BLaER1 treated with 17β-estradiol and CSF1 and Interleukin-3, amounts not matched to agents 10 nM and 100 nM (cell line): ENCODE measurements around the gene PAPPA.

Experiments
- H3K27ac ChIP-seq, 11 experiments: shearing (Covaris generic); formaldehyde crosslinking; 2 replicates each; pipeline ENCODE4 v1.8.1; 2022
- H3K27me3 ChIP-seq, 11 experiments: shearing (Covaris generic); formaldehyde crosslinking; 2 replicates each; pipeline ENCODE4 v1.8.1; 2022
- H3K36me3 ChIP-seq, 11 experiments: shearing (Covaris generic); formaldehyde crosslinking; 2 replicates each; pipeline ENCODE4 v1.8.1; 2022
- H3K4me1 ChIP-seq, 10 experiments: shearing (Covaris generic); formaldehyde crosslinking; 2 replicates each; pipeline ENCODE4 v1.8.1; 2022
- H3K4me2 ChIP-seq, 11 experiments: shearing (Covaris generic); formaldehyde crosslinking; 2 replicates each; pipeline ENCODE4 v1.8.1; 2022
- H3K4me3 ChIP-seq, 10 experiments: shearing (Covaris generic); formaldehyde crosslinking; 2 replicates each; pipeline ENCODE4 v1.8.1; 2022
- H3K9ac ChIP-seq, 11 experiments: shearing (Covaris generic); formaldehyde crosslinking; 2 replicates each; pipeline ENCODE4 v1.8.1; 2022
- H3K9me3 ChIP-seq, 11 experiments: shearing (Covaris generic); formaldehyde crosslinking; replicated peaks in 1 of 11; 2 replicates each; pipeline ENCODE4 v1.8.1; 2022
- H4K20me1 ChIP-seq, 11 experiments: shearing (Covaris generic); formaldehyde crosslinking; 2 replicates each; pipeline ENCODE4 v1.8.1; 2022
- Cebpa-rat ChIP-seq, 11 experiments: shearing (Covaris generic); IDR thresholded peaks; 2 replicates each; pipeline ENCODE4 v1.8.1; 2022

The PAPPA gene

GRCh38 chr9:116416421-116416820 lies 262.8 kb downstream of the PAPPA start:
- no peak overlapping the region for H3K4me3 ChIP-seq
- H3K4me1 ChIP-seq = no peaks in the 10 kb centered on the region
- no peak overlapping the region for H3K9ac ChIP-seq
- H3K27me3 ChIP-seq = no peaks in the 10 kb centered on the region
- H3K4me2 ChIP-seq = no peak overlapping the region
- H3K27ac ChIP-seq = no peak overlapping the region
- TF ChIP-seq Cebpa-rat (IDR thresholded peaks at IDR 0.05) = no peak
- no peaks in the 10 kb centered on the region for H3K9me3 ChIP-seq
- H3K36me3 ChIP-seq = 0 out of 22 replicates have a peak, but pooled peaks cover 0 to 5% (median 0%) of the 10 kb centered on the region in 11 experiments
- H4K20me1 ChIP-seq = no peaks in the 10 kb centered on the region

- no peak overlapping the region for H3K27ac ChIP-seq
- H4K20me1 ChIP-seq = no peaks in the 10 kb centered on the region
- H3K4me1 ChIP-seq = no peaks in the 10 kb centered on the region
- H3K4me3 ChIP-seq = no peak overlapping the region
- H3K4me2 ChIP-seq = no peak overlapping the region
- H3K9me3 ChIP-seq = no peaks in the 10 kb centered on the region
- 0 out of 22 replicates have a peak, but pooled peaks cover 0 to 5% (median 0%) of the 10 kb centered on the region in 11 experiments for H3K36me3 ChIP-seq
- no peak for TF ChIP-seq Cebpa-rat (IDR thresholded peaks at IDR 0.05)
- no peak overlapping the region for H3K9ac ChIP-seq
- no peaks in the 10 kb centered on the region for H3K27me3 ChIP-seq
Observed at GRCh38 chr9:116417464-116417863, 263.9 kb downstream of the PAPPA start.

GRCh38 chr9:116419181-116419580 lies 265.6 kb downstream of the PAPPA start:
- Histone ChIP-seq H3K4me2 (no peak overlapping the region), H3K27ac (no peak overlapping the region), H4K20me1 (no peaks in the 10 kb centered on the region), H3K36me3 (0 out of 22 replicates have a peak, but pooled peaks cover 0 to 5% (median 0%) of the 10 kb centered on the region in 11 experiments), H3K4me1 (no peaks in the 10 kb centered on the region), H3K4me3 (no peak overlapping the region), H3K9ac (no peak overlapping the region), H3K27me3 (no peaks in the 10 kb centered on the region), H3K9me3 (no peaks in the 10 kb centered on the region)
- TF ChIP-seq Cebpa-rat (IDR thresholded peaks at IDR 0.05) = no peak

- no peaks in the 10 kb centered on the region for H3K4me1 ChIP-seq
- no peak overlapping the region for H3K27ac ChIP-seq
- no peak overlapping the region for H3K4me3 ChIP-seq
- no peaks in the 10 kb centered on the region for H4K20me1 ChIP-seq
- peaks cover 0 to 5% (median 0%) of the 10 kb centered on the region in 11 experiments; a peak in 1 of 22 replicates for H3K9me3 ChIP-seq
- 0 out of 22 replicates have a peak, but pooled peaks cover 0 to 5% (median 0%) of the 10 kb centered on the region in 11 experiments for H3K36me3 ChIP-seq
- no peaks in the 10 kb centered on the region for H3K27me3 ChIP-seq
- no peak for TF ChIP-seq Cebpa-rat (IDR thresholded peaks at IDR 0.05)
- H3K9ac ChIP-seq = no peak overlapping the region
- H3K4me2 ChIP-seq = no peak overlapping the region
Observed at GRCh38 chr9:116420993-116421538, 267.5 kb downstream of the PAPPA start.

- Histone ChIP-seq H4K20me1 (no peaks in the 10 kb centered on the region), H3K36me3 (0 out of 22 replicates have a peak, but pooled peaks cover 0 to 5% (median 0%) of the 10 kb centered on the region in 11 experiments), H3K27ac (no peak overlapping the region), H3K27me3 (no peaks in the 10 kb centered on the region), H3K9ac (no peak overlapping the region), H3K9me3 (peaks cover 0 to 5% (median 0%) of the 10 kb centered on the region in 11 experiments; a peak in 1 of 22 replicates), H3K4me2 (no peak overlapping the region), H3K4me3 (no peak overlapping the region), H3K4me1 (no peaks in the 10 kb centered on the region)
- TF ChIP-seq Cebpa-rat (IDR thresholded peaks at IDR 0.05) = no peak
Observed at GRCh38 chr9:116422119-116422979, 268.8 kb downstream of the PAPPA start.

GRCh38 chr9:116423149-116423548 lies 269.6 kb downstream of the PAPPA start:
- H3K36me3 ChIP-seq = 0 out of 22 replicates have a peak, but pooled peaks cover 0 to 5% (median 0%) of the 10 kb centered on the region in 11 experiments
- H3K27me3 ChIP-seq = no peaks in the 10 kb centered on the region
- H3K9ac ChIP-seq = no peak overlapping the region
- no peak overlapping the region for H3K4me3 ChIP-seq
- peaks cover 0 to 5% (median 0%) of the 10 kb centered on the region in 11 experiments; a peak in 1 of 22 replicates for H3K9me3 ChIP-seq
- H3K4me1 ChIP-seq = no peaks in the 10 kb centered on the region
- no peak overlapping the region for H3K27ac ChIP-seq
- H4K20me1 ChIP-seq = no peaks in the 10 kb centered on the region
- TF ChIP-seq Cebpa-rat (IDR thresholded peaks at IDR 0.05) = no peak
- H3K4me2 ChIP-seq = no peak overlapping the region

- Histone ChIP-seq H3K4me2 (no peak overlapping the region), H3K9me3 (peaks cover 0 to 5% (median 0%) of the 10 kb centered on the region in 11 experiments; a peak in 1 of 22 replicates), H3K36me3 (0 out of 22 replicates have a peak, but pooled peaks cover 0 to under 1% (median 0%) of the 10 kb centered on the region in 11 experiments), H3K4me3 (no peak overlapping the region), H3K4me1 (no peaks in the 10 kb centered on the region), H3K9ac (no peak overlapping the region), H3K27me3 (no peaks in the 10 kb centered on the region), H4K20me1 (no peaks in the 10 kb centered on the region), H3K27ac (no peak overlapping the region)
- TF ChIP-seq Cebpa-rat (IDR thresholded peaks at IDR 0.05) = no peak
Observed at GRCh38 chr9:116425244-116425643, 271.7 kb downstream of the PAPPA start.

- no peak for TF ChIP-seq Cebpa-rat (IDR thresholded peaks at IDR 0.05)
- no peak overlapping the region for H3K4me3 ChIP-seq
- H4K20me1 ChIP-seq = no peaks in the 10 kb centered on the region
- peaks cover 0 to 1% (median 0%) of the 10 kb centered on the region in 11 experiments; a peak in 1 of 22 replicates for H3K9me3 ChIP-seq
- no peaks in the 10 kb centered on the region for H3K4me1 ChIP-seq
- no peak overlapping the region for H3K27ac ChIP-seq
- no peaks in the 10 kb centered on the region for H3K36me3 ChIP-seq
- H3K4me2 ChIP-seq = no peak overlapping the region
- H3K9ac ChIP-seq = no peak overlapping the region
- no peaks in the 10 kb centered on the region for H3K27me3 ChIP-seq
Observed at GRCh38 chr9:116430849-116431248, 277.3 kb downstream of the PAPPA start.

GRCh38 chr9:116432051-116432450 lies 278.5 kb downstream of the PAPPA start:
- TF ChIP-seq Cebpa-rat (IDR thresholded peaks at IDR 0.05) = no peak
- no peak overlapping the region for H3K9ac ChIP-seq
- H3K4me3 ChIP-seq = no peak overlapping the region
- H3K27me3 ChIP-seq = no peaks in the 10 kb centered on the region
- peaks cover 0 to under 1% (median 0%) of the 10 kb centered on the region in 11 experiments; a peak in 1 of 22 replicates for H3K9me3 ChIP-seq
- H3K4me1 ChIP-seq = no peaks in the 10 kb centered on the region
- no peak overlapping the region for H3K27ac ChIP-seq
- no peaks in the 10 kb centered on the region for H4K20me1 ChIP-seq
- no peak overlapping the region for H3K4me2 ChIP-seq
- no peaks in the 10 kb centered on the region for H3K36me3 ChIP-seq
